ENCODE measurements around the gene DGUOK. TPM values are rescaled to one million over a fixed set of nuclear protein-coding genes. Genes with fewer than 3 reads are reported as not detected.
A peak's percentile ranks its signal among the peaks of the same experiment; 100 is the strongest.
"Not testable (repeated sequence)": the region's sequence is repeated elsewhere in the genome, so short reads cannot be mapped to it uniquely, and the experiment has no call there.

DGUOK gene
- total RNA-seq, 1 experiment from 2014 or later, result 82.9 TPM

- Histone ChIP-seq H3K36me3 (replicated peaks; ENCODE audit: control insufficient read depth, insufficient read depth, low read length) (no peaks in the 10 kb centered on the region), H3K4me3 (ENCODE audit: insufficient read depth, low read depth, low read length) (no peak overlapping the region), H3K27me3 (ENCODE audit: control insufficient read depth, insufficient read depth, low read length) (no peaks in the 10 kb centered on the region)
- DNase-seq, result no peak
Observed at GRCh38 chr2:73922681-73923080, 4.0 kb upstream of the DGUOK start.

GRCh38 chr2:73925033-73925704 lies 1.5 kb upstream of the DGUOK start:
- no peaks in the 10 kb centered on the region for H3K36me3 ChIP-seq (replicated peaks; ENCODE audit: control insufficient read depth, insufficient read depth, low read length)
- H3K27me3 ChIP-seq (ENCODE audit: control insufficient read depth, insufficient read depth, low read length), result no peaks in the 10 kb centered on the region
- no peak overlapping the region for H3K4me3 ChIP-seq (ENCODE audit: insufficient read depth, low read depth, low read length)
- DNase-seq, result no peak

- DNase-seq, result no peak
- Histone ChIP-seq H3K36me3 (replicated peaks; ENCODE audit: control insufficient read depth, insufficient read depth, low read length) (no peaks in the 10 kb centered on the region), H3K4me3 (ENCODE audit: insufficient read depth, low read depth, low read length) (peak overlapping the region; percentile 91; the same call in 1 of the 2 replicates), H3K27me3 (ENCODE audit: control insufficient read depth, insufficient read depth, low read length) (no peaks in the 10 kb centered on the region)
Observed at GRCh38 chr2:73925853-73926492, 707 bp upstream of the DGUOK start.

DNA sequence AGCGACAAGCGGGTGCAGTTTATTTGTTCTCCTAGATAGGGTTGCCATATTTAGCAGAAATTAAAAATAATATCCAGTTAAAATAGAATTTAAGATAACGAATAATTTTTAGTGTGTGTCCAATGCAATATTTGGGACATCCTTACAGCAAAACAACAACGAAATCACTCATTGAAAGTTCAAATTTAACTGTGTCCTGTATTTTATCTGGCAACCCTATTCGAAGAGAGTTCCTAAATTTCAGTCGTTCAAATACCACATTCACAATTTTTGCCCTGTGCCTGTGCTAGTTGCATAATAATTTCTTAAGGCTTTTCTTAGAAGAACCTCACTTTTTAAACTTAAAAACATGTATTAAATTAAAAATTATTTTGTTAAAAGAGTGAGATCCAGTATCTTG lies 664 bp downstream of the DGUOK start:
- Histone ChIP-seq H3K27me3 (ENCODE audit: control insufficient read depth, insufficient read depth, low read length) (no peaks in the 10 kb centered on the region), H3K4me3 (ENCODE audit: insufficient read depth, low read depth, low read length) (peak overlapping the region; percentile 91)
- DNase-seq, result no peak

GRCh38 chr2:73928963-73929347 lies 2.3 kb downstream of the DGUOK start:
- no peak overlapping the region for H3K4me3 ChIP-seq (ENCODE audit: insufficient read depth, low read depth, low read length)
- DNase-seq, result no peak
- no peaks in the 10 kb centered on the region for H3K27me3 ChIP-seq (ENCODE audit: control insufficient read depth, insufficient read depth, low read length)
- H3K36me3 ChIP-seq (replicated peaks; ENCODE audit: control insufficient read depth, insufficient read depth, low read length), result peaks cover 2% of the 10 kb centered on the region; the same call in 1 of the 2 replicates

More for the DNA sequence above, 664 bp downstream of the DGUOK start:
- 0 out of 2 replicates have a peak, but pooled peaks cover 2% of the 10 kb centered on the region for H3K36me3 ChIP-seq (replicated peaks; ENCODE audit: control insufficient read depth, insufficient read depth, low read length)

GRCh38 chr2:73930386-73930785 lies 3.7 kb downstream of the DGUOK start:
- peaks cover 2% of the 10 kb centered on the region; the same call in 1 of the 2 replicates for H3K36me3 ChIP-seq (replicated peaks; ENCODE audit: control insufficient read depth, insufficient read depth, low read length)
- DNase-seq, result no peak
- no peak overlapping the region for H3K4me3 ChIP-seq (ENCODE audit: insufficient read depth, low read depth, low read length)
- H3K27me3 ChIP-seq (ENCODE audit: control insufficient read depth, insufficient read depth, low read length), result no peaks in the 10 kb centered on the region

DNA sequence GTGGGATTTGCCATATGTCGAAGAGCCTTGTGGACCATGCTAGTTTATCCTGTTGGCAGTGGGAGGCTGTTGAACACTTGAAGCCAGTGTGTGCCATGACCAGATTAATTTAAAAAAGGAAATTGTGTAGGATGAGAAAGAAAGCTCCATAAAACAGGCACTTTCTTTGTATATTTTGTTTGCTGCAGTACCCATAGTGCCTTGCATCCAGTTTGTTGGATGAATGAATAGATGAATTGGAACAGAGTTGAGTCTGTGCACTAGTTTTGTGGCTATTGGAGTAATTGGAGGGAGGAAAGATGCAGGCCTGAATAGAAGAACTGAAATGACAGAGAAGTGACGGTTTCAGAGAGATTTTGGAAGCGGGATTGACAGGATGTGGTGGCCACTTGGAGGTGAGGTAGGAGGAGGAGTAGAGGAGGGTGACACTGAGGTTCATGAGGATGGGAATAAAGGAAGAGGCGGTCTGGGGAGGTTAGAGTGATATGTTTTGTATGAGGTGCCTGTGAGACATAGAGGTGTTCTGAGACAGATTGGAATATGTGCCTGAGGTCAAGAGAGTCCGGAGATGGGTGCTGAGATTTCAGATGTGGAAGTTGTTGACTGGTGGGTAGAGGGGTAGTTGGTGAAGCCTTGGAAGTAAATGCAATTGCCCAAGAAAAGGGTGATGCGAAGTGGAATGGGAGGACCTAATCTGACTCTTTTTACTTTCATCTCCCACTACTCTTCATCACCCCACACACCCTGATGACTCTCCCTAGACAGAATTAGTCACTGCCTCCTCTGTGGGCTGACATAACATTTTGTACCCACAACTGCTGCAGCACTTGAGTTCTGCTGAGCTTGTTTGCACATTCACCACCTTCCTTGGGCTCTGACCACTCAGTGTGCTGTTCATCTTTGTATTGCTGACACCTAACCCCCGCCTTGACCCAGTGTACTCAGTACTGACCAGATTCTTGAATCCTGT lies 5.1 kb downstream of the DGUOK start:
- Histone ChIP-seq H3K4me3 (ENCODE audit: insufficient read depth, low read depth, low read length) (no peak overlapping the region), H3K27me3 (ENCODE audit: control insufficient read depth, insufficient read depth, low read length) (no peaks in the 10 kb centered on the region), H3K36me3 (replicated peaks; ENCODE audit: control insufficient read depth, insufficient read depth, low read length) (peaks cover 5% of the 10 kb centered on the region)
- DNase-seq, result no peak

DNA sequence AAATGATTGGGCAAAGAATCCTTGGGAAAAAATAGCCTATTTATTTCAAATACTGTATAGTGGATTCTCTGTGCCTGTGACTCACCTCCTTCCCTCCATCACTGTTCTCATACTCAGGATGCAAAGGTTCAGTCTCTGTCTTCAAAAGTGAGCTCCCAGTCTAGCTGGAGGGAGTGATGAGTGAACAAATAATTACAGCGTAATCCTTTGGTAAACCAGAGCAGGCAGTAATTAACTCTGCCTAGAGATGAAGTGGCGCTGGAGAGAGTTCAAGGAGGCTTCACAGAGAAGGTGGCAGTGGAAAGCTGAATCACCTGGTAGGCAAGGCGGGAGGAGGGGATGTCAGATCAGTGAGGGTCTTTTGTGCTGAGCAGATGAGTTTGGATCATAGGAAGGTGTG lies 6.5 kb downstream of the DGUOK start:
- H3K4me3 ChIP-seq (ENCODE audit: insufficient read depth, low read depth, low read length), result no peak overlapping the region
- H3K27me3 ChIP-seq (ENCODE audit: control insufficient read depth, insufficient read depth, low read length), result no peaks in the 10 kb centered on the region
- peaks cover 6% of the 10 kb centered on the region for H3K36me3 ChIP-seq (replicated peaks; ENCODE audit: control insufficient read depth, insufficient read depth, low read length)
- DNase-seq, result no peak

DNA sequence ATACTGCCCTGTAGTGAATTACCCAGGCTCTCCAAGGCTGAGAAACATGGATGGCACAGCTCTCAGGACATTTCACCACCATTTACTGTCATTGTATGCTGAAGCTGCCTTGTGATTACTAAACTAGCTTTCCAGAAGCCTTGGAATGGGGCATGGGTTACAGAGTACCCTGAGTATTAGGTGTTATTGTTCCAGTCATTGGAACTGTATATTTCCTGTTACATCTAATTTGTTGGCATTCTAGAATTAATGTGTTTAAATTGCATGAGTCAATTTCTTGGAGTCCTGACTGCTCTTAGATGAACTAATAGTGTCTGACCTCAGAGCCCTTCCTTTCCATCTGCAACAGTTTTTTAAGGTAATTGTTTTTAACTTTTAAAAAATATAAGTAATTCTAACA lies 9.0 kb downstream of the DGUOK start:
- Histone ChIP-seq H3K36me3 (replicated peaks; ENCODE audit: control insufficient read depth, insufficient read depth, low read length) (peaks cover 8% of the 10 kb centered on the region), H3K27me3 (ENCODE audit: control insufficient read depth, insufficient read depth, low read length) (no peaks in the 10 kb centered on the region)
- DNase-seq, result no peak

GRCh38 chr2:73937103-73937885 lies 10.6 kb downstream of the DGUOK start:
- peaks cover 7% of the 10 kb centered on the region for H3K36me3 ChIP-seq (replicated peaks; ENCODE audit: control insufficient read depth, insufficient read depth, low read length)
- H3K27me3 ChIP-seq (ENCODE audit: control insufficient read depth, insufficient read depth, low read length), result no peaks in the 10 kb centered on the region
- no peak for DNase-seq
- H3K4me3 ChIP-seq (ENCODE audit: insufficient read depth, low read depth, low read length), result no peak overlapping the region

More for the DNA sequence above, 9.0 kb downstream of the DGUOK start:
- H3K4me3 ChIP-seq (ENCODE audit: insufficient read depth, low read depth, low read length), result no peak overlapping the region

DNA sequence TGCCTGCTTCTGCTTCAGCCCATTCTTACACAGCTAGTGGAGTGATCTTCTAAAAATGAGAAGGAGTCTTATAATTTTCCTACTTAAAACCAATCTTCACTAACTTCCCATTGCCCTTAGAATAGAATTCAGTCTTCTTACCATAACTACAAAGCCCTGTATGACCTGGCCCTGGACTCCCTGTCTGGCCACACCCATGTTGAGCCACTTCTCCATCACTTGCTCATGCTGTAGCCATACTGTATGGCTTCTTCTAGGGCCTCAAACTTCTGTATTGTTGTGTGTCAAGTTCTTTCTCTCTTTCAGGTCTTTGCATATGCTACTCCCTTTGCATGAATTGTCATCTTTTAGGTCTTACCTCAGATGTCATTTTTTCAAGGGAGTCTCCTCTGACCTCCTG lies 11.2 kb downstream of the DGUOK start:
- peaks cover 7% of the 10 kb centered on the region for H3K36me3 ChIP-seq (replicated peaks; ENCODE audit: control insufficient read depth, insufficient read depth, low read length)
- no peak for DNase-seq
- H3K4me3 ChIP-seq (ENCODE audit: insufficient read depth, low read depth, low read length), result no peak overlapping the region
- no peaks in the 10 kb centered on the region for H3K27me3 ChIP-seq (ENCODE audit: control insufficient read depth, insufficient read depth, low read length)

DNA sequence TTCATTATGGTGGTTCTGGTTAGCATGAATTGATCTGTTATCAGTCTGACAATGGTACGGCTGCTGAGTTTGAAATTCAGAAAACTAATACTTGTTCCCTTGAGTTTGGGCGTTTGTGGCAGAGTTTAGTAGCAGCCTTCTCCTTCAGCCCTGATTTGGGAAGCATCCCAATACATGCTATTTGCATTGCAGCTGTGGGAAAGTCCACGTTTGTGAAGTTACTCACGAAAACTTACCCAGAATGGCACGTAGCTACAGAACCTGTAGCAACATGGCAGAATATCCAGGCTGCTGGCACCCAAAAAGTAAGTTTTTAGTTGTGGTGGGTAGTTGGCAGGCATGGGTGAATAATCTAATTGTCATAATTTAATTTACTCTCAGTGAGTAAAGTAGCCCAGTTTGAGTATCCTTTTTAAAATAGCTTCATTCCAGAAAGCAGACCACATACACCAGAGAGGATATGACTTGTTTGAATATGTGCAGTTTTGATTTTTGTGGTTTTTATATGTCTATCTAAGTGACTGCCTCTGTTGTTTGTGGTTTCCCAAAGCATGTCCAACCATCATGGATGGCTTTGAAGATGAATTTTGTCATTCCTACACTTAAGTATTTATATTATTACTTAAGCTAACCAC lies 12.2 kb downstream of the DGUOK start:
- Histone ChIP-seq H3K36me3 (replicated peaks; ENCODE audit: control insufficient read depth, insufficient read depth, low read length) (peaks cover 8% of the 10 kb centered on the region), H3K27me3 (ENCODE audit: control insufficient read depth, insufficient read depth, low read length) (no peaks in the 10 kb centered on the region), H3K4me3 (ENCODE audit: insufficient read depth, low read depth, low read length) (no peak overlapping the region)
- DNase-seq, result no peak

DNA sequence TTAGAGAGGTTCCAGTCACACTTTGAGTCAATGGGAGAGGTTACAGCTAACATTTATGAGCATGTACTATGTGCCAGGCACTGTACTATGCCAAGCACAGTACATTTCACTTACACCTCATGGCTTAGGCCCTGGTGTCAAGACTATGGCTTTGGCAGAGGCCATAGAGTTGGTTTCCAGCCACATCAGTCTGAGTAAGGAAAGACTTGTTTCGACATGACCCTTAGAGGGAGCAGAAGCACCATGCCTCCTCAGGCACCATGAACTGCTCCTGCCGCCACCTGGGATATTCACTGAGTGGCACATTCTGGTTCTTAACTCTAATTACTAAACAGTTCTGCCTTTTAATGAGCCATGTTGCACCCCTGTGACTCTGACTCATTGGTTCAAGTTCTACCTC lies 12.7 kb downstream of the DGUOK start:
- DNase-seq, result peak; percentile 51

DNA sequence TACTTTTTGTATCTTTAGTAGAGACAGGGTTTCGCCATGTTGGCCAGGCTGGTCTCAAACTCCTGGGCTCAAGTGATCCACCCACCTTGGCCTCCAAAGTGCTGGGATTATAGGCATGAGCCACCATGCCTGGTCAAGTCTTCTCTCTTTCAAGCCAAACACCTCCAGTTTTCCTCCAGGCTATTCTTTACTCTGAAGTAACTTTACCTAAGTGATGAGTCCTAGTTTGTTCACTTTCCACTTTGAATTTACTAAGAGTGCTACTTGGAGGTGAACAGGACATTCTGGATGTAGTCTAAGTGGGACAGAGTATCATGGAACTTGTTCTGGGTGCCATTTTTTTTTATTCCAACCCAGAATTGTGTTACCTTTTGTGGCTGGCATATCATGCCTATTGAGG lies 13.4 kb downstream of the DGUOK start:
- not testable (repeated sequence) for H3K4me3 ChIP-seq (ENCODE audit: insufficient read depth, low read depth, low read length); H3K36me3 ChIP-seq (replicated peaks; ENCODE audit: control insufficient read depth, insufficient read depth, low read length); H3K27me3 ChIP-seq (ENCODE audit: control insufficient read depth, insufficient read depth, low read length); DNase-seq

More for the DNA sequence above, 12.7 kb downstream of the DGUOK start:
- Histone ChIP-seq H3K27me3 (ENCODE audit: control insufficient read depth, insufficient read depth, low read length) (no peaks in the 10 kb centered on the region), H3K4me3 (ENCODE audit: insufficient read depth, low read depth, low read length) (no peak overlapping the region), H3K36me3 (replicated peaks; ENCODE audit: control insufficient read depth, insufficient read depth, low read length) (peaks cover 8% of the 10 kb centered on the region)

All from H7 (cell line).